UCSD-AML1 (cell line): ENCODE measurements around the gene TSC22D1.

Experiments used
- DNase-seq: peaks from one replicate; lab custom pipeline; 2025; ENCODE audit not compliant: unreplicated experiment; lab: John Stamatoyannopoulos, UW

Gene TSC22D1

GRCh38 chr13:44386913-44387556 is 189.1 kb downstream of the TSC22D1 start:
- no peak for DNase-seq

- DNase-seq = no peak
Measured at GRCh38 chr13:44385847-44386246, 190.3 kb downstream of the TSC22D1 start.

GRCh38 chr13:44385401-44385800 is 190.7 kb downstream of the TSC22D1 start:
- no peak for DNase-seq

GRCh38 chr13:44384778-44385177 is 191.4 kb downstream of the TSC22D1 start:
- no peak for DNase-seq

GRCh38 chr13:44383945-44384344 is 192.2 kb downstream of the TSC22D1 start:
- DNase-seq = no peak

- DNase-seq = peak; percentile 53
Measured at GRCh38 chr13:44382635-44383145, 193.4 kb downstream of the TSC22D1 start.
